GM19468 (cell line): Measurements from ENCODE around the gene RNF220.

ENCODE experiments used
- ATAC-seq: cut with Tn5 transposase; IDR thresholded peaks from one replicate; pipeline ENCODE4 v1.9.1; 2021; ENCODE audit warnings: mild to moderate bottlenecking, moderate library complexity, moderate number of reproducible peaks; ENCODE audit not compliant: unreplicated experiment; ENCODE audit errors: extremely low read depth

The RNF220 gene

GRCh38 chr1:44602634-44603628 is 197.9 kb downstream of the RNF220 start:
- ATAC-seq = no peak

GRCh38 chr1:44603718-44604117 is 198.7 kb downstream of the RNF220 start:
- ATAC-seq = no peak

- no peak for ATAC-seq
These were observed 199.3 kb downstream of the RNF220 start for GRCh38 chr1:44604157-44604955.

GRCh38 chr1:44605914-44606615 is 201.0 kb downstream of the RNF220 start:
- no peak for ATAC-seq

- ATAC-seq = no peak
These were observed 201.7 kb downstream of the RNF220 start for GRCh38 chr1:44606701-44607281.

GRCh38 chr1:44608141-44608540 is 203.1 kb downstream of the RNF220 start:
- ATAC-seq = no peak

GRCh38 chr1:44609412-44609767 is 204.3 kb downstream of the RNF220 start:
- no peak for ATAC-seq

- ATAC-seq = no peak
These were observed 204.9 kb downstream of the RNF220 start for GRCh38 chr1:44609768-44610526.

- ATAC-seq = no peak
These were observed 205.6 kb downstream of the RNF220 start for GRCh38 chr1:44610527-44611148.

- ATAC-seq = no peak
These were observed 206.4 kb downstream of the RNF220 start for GRCh38 chr1:44611419-44611818.

GRCh38 chr1:44611866-44612265 is 206.8 kb downstream of the RNF220 start:
- ATAC-seq = no peak

GRCh38 chr1:44613941-44614340 is 208.9 kb downstream of the RNF220 start:
- no peak for ATAC-seq

GRCh38 chr1:44616284-44616990 is 211.4 kb downstream of the RNF220 start:
- no peak for ATAC-seq

GRCh38 chr1:44616991-44617702 is 212.1 kb downstream of the RNF220 start:
- no peak for ATAC-seq

GRCh38 chr1:44617703-44618029 is 212.6 kb downstream of the RNF220 start:
- ATAC-seq = no peak

GRCh38 chr1:44619261-44619900 is 214.3 kb downstream of the RNF220 start:
- no peak for ATAC-seq

GRCh38 chr1:44620072-44620471 is 215.0 kb downstream of the RNF220 start:
- no peak for ATAC-seq
